AG04450 (cell line): ENCODE results near the gene SORCS2. TPM values are rescaled to one million over a fixed set of nuclear protein-coding genes. Genes with fewer than 3 reads are reported as not detected.

Source experiments
- CTCF ChIA-PET: fragments of 300-600, 350-600 bp; formaldehyde crosslinking; extraction: SDS; loops from one replicate; lab custom pipeline; 2022; ENCODE audit warnings: antibody characterized with exemption, inconsistent platforms; lab: Charles Lee
- POLR2A ChIA-PET: fragments of 350-600 bp; formaldehyde crosslinking; extraction: SDS; loops from one replicate; lab custom pipeline; 2021; ENCODE audit warnings: antibody characterized with exemption, inconsistent platforms; lab: Yijun Ruan, JAX
- DNase-seq: peaks from one replicate; pipeline ENCODE4 v3.0.0-alpha.2; 2011; ENCODE audit warnings: low read depth, low spot score
- H3K27ac ChIP-seq: one replicate; pipeline ENCODE4 v1.5.1; 2012; ENCODE audit warnings: low read depth, low read length, control low read depth
- H3K27me3 ChIP-seq: one replicate; pipeline ENCODE4 v1.6.0; 2012; ENCODE audit warnings: low read length; ENCODE audit not compliant: control insufficient read depth, insufficient read depth
- H3K4me3 ChIP-seq: 2 replicates; pipeline ENCODE4 v1.5.1; 2011; ENCODE audit warnings: mild to moderate bottlenecking, low read depth, low read length, control low read depth
- H3K9me3 ChIP-seq: 2 replicates; pipeline ENCODE4 v1.5.1; 2012; ENCODE audit warnings: low read length; ENCODE audit not compliant: control insufficient read depth, insufficient read depth
- CTCF ChIP-seq: IDR thresholded peaks from 2 replicates; pipeline ENCODE4 v1.5.1; 2011; ENCODE audit warnings: low read depth, low read length, control low read depth, inconsistent platforms
- polyA plus RNA-seq: library from polyadenylated mRNA; depleted of rRNA; stranded (reverse); fragments of >200 nt; gene quantifications from 2 replicates; pipeline ENCODE4 v1.2.3, GENCODE V29; 2011

The SORCS2 gene
- polyA plus RNA-seq, 1 experiment, result 0.29 TPM

GRCh38 chr4:7628432-7628831 lies 436.1 kb downstream of the SORCS2 start:
- TF ChIP-seq CTCF, result no peak
- Histone ChIP-seq H3K9me3 (peaks cover 8% of the 10 kb centered on the region), H3K4me3 (no peak overlapping the region), H3K27ac (no peak overlapping the region), H3K27me3 (peaks cover 4% of the 10 kb centered on the region)
- POLR2A ChIA-PET, result interaction anchor here (0.6 kb wide), 1 partner anchor 27 kb away, joined by 3 read pairs; no protein-coding TSS in a partner anchor
- CTCF ChIA-PET, result no interaction called here
- no peak for DNase-seq

DNA sequence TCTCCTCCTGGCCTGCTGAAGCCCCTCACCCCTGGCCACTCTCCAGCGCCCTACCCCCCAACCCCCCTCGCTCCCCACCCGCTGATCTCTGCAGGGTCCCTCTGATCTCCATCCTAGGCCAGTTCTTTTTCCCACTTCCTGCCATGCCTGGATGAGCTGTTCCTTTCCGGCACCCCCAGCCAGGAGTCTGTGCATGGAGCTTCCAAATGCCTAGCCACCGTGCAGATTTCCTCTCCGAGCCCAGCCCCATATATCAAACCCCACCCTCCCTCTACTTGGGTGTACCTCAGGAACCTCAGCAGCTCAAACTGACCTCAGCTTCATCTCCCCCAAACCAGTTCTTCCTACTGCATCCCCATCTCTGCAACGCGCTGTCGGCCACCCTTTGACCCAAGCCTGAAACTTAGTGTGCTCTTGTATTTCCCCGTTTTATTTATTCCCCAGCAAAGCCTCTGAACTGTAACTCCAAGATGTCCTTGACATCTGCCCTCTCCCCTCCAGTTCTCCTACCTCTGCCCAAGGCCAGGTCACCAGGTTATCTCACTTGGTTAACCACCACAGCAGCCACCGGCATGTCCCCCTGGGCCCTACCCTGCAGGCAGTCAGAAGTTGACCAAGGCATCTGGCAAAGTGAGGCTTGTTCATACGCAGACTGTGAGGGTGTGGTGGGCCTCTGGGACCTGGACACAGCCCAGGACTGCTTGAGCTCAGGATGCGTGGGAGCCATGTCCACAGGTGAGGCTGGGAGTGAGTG lies 437.3 kb downstream of the SORCS2 start:
- no peak for DNase-seq
- CTCF ChIA-PET, result no interaction called here
- Histone ChIP-seq H3K4me3 (no peak overlapping the region), H3K9me3 (peaks cover 8% of the 10 kb centered on the region), H3K27me3 (no peaks in the 10 kb centered on the region), H3K27ac (no peak overlapping the region)
- POLR2A ChIA-PET, result no interaction called here
- TF ChIP-seq CTCF, result no peak

- peak overlapping the region; percentile 41 for H3K4me3 ChIP-seq
- H3K27ac ChIP-seq, result peak overlapping the region; percentile 73
- H3K9me3 ChIP-seq, result peaks cover 8% of the 10 kb centered on the region
- ChIA-PET POLR2A (interaction anchor here (0.6 to 1.0 kb wide), 2 partner anchors 14 to 33 kb away, joined by 3 read pairs; no protein-coding TSS in a partner anchor), CTCF (interaction anchor here (0.7 kb wide), 1 partner anchor 172 kb away, joined by 6 read pairs; no protein-coding TSS in a partner anchor)
- peak; percentile 53 for DNase-seq
- no peaks in the 10 kb centered on the region for H3K27me3 ChIP-seq
- no peak for TF ChIP-seq CTCF
Observed at GRCh38 chr4:7630568-7631287, 438.4 kb downstream of the SORCS2 start.

DNA sequence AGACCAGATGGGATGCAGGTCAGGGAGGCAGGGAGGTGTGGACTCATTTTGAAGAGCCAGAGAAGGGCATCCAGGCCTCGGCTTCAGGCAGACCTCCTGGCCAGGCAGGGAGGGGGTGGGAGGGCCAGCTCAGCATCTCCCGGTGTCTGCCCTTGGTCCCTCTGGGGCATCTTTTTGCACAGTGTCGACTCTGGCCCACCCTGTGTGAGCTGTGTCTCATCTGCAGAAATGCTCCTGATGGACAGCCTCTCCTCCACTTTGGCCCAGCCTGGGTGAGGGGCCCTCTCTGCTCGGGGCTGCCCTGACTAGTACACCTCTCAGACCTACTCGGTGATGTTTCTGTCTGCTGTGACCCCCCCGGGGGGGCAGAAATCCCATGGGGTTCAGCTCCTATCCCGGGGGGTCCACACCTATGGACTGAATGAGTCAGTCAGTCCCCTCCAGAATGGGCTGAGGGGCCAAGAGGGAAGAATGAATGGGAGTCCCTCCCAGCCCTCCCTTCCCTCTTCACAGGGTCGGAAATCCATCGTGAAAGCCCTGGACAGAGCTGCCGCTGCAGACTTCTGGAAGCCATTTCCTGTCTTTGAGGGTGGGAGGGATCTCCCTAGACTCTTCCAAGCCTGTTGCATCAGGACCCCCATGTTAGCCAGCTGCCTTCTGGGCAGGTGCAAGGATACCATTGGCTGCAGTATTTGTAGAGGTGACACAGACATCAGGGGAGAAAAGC lies 439.1 kb downstream of the SORCS2 start:
- peak overlapping the region; percentile 41 for H3K4me3 ChIP-seq
- ChIA-PET CTCF (no interaction called here), POLR2A (interaction anchor here (1.0 kb wide), 1 partner anchor 15 kb away, joined by 3 read pairs; no protein-coding TSS in a partner anchor)
- peaks cover 3% of the 10 kb centered on the region for H3K27me3 ChIP-seq
- H3K9me3 ChIP-seq, result peaks cover 8% of the 10 kb centered on the region
- TF ChIP-seq CTCF, result no peak
- no peak for DNase-seq
- H3K27ac ChIP-seq, result peak overlapping the region; percentile 31
